ENCODE measurements around the gene PLAC8L1. TPM values are rescaled to one million over a fixed set of nuclear protein-coding genes. Genes with fewer than 3 reads are reported as not detected.

PLAC8L1 gene
- polyA plus RNA-seq, 1 donor (not counting 4 experiments of a cell fraction or from before 2014, with no cell fraction given), result 0.69 TPM

DNA sequence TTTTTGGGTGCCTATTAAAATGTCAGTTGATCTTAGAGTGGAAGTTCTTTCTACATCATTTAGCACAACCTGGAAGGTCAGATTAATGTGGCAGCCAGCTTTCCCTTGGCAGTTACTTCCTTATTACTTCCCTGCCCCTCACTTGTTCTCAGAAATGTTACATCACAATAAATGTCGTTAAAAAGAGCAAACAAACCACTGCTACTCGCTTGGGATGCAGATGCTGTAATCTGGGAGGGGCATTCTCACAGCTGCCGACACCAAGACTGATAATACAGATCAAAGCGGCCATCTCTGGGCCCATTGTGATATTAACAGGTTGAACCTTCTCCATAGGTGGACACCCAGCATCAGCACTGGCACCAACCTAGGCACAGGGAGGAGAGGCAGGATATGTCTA, 29.3 kb downstream of the PLAC8L1 start:
- Histone ChIP-seq H3K79me2 (ENCODE audit: control insufficient read depth, insufficient read depth, low read length) (no peaks in the 10 kb centered on the region), H3K36me3 (ENCODE audit: control insufficient read depth in 2 of 2, extremely low read depth in 1 of 2, insufficient read depth in 2 of 2, low read length in 2 of 2) (peaks cover 5 to 8% of the 10 kb centered on the region in 2 experiments), H4K20me1 (ENCODE audit: control insufficient read depth, extremely low read depth, insufficient read depth, low read length) (no peaks in the 10 kb centered on the region), H3K9ac (ENCODE audit: control insufficient read depth, extremely low read depth, insufficient read depth, low read length) (no peak overlapping the region), H3K4me1 (ENCODE audit: control insufficient read depth, extremely low read depth, insufficient read depth, low read length) (peaks cover 12% of the 10 kb centered on the region), H3K27ac (ENCODE audit: control insufficient read depth, insufficient read depth, low read length) (no peak overlapping the region), H2AFZ (ENCODE audit: control insufficient read depth, low read length) (no peak overlapping the region), H3K4me3 (ENCODE audit: control insufficient read depth in 2 of 3, extremely low read depth in 1 of 3, insufficient read depth in 2 of 3, low read depth in 1 of 3, low read length in 3 of 3) (no peak overlapping the region), H3K27me3 (ENCODE audit: control insufficient read depth, extremely low read depth, insufficient read depth, low read length) (no peaks in the 10 kb centered on the region), H3K9me3 (ENCODE audit: control insufficient read depth, low read depth, low read length) (no peaks in the 10 kb centered on the region), H3K4me2 (ENCODE audit: control insufficient read depth, extremely low read depth, insufficient read depth, low read depth, low read length) (no peak overlapping the region), H3K9me1 (ENCODE audit: control insufficient read depth, extremely low read depth, insufficient read depth, low read length) (no peaks in the 10 kb centered on the region)
- dilution Hi-C loops (cut with MboI; ENCODE audit: extremely low pct_ligation_motif_present, low sequenced_read_pairs), result no loop called here
- no peak for FAIRE-seq
- no peak for DNase-seq (ENCODE audit: low read depth, low spot score)
- TF ChIP-seq EZH2 (IDR thresholded peaks at IDR 0.05; ENCODE audit: low read length), result no peak
- TF ChIP-seq, protein P1, sequence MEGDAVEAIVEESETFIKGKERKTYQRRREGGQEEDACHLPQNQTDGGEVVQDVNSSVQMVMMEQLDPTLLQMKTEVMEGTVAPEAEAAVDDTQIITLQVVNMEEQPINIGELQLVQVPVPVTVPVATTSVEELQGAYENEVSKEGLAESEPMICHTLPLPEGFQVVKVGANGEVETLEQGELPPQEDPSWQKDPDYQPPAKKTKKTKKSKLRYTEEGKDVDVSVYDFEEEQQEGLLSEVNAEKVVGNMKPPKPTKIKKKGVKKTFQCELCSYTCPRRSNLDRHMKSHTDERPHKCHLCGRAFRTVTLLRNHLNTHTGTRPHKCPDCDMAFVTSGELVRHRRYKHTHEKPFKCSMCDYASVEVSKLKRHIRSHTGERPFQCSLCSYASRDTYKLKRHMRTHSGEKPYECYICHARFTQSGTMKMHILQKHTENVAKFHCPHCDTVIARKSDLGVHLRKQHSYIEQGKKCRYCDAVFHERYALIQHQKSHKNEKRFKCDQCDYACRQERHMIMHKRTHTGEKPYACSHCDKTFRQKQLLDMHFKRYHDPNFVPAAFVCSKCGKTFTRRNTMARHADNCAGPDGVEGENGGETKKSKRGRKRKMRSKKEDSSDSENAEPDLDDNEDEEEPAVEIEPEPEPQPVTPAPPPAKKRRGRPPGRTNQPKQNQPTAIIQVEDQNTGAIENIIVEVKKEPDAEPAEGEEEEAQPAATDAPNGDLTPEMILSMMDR (optimal IDR thresholded peaks at IDR 0.05 in 1 of 3, IDR thresholded peaks at IDR 0.05 in 1 of 3, conservative IDR thresholded peaks at IDR 0.05 in 1 of 3; ENCODE audit: extremely low read depth in 1 of 3, insufficient read depth in 2 of 3, low read length in 3 of 3), result no peak

DNA sequence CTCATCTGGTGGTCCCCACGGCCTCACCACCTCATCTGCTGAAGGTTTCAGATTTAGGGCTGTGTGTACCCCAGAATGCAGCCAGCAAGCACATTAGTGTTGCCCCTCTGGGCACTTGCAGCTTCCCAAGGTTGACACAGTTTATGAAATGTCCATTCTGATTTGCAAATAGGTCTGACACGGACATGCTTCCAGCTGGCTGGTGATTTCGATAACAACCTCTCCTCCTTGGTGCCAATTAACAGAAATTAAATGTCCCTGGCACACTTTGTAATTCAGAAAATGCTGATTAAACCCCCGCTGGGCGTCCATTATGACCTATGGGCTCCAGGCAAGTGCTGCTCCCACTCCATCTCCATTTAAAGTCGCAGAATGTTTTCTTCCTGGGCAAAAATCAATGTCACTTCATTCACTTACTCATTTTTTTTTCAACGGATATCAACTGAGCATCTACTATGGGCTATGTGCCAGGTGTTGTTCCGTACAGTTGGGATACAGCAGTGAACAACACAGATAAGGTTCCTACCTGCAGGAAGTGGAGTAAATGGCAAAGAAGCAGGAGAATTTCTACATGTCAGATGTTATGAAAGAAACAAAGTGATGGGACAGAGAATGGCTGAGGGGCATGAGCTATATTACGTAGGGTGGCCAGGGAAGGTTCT, 32.0 kb downstream of the PLAC8L1 start:
- H4K20me1 ChIP-seq (ENCODE audit: control insufficient read depth, extremely low read depth, insufficient read depth, low read length), result no peaks in the 10 kb centered on the region
- DNase-seq (ENCODE audit: low read depth, low spot score) (no peak), FAIRE-seq (no peak)
- no peak overlapping the region for H3K4me3 ChIP-seq (ENCODE audit: control insufficient read depth in 2 of 3, extremely low read depth in 1 of 3, insufficient read depth in 2 of 3, low read depth in 1 of 3, low read length in 3 of 3)
- H3K4me1 ChIP-seq (ENCODE audit: control insufficient read depth, extremely low read depth, insufficient read depth, low read length), result peaks cover 11% of the 10 kb centered on the region
- no peak overlapping the region for H2AFZ ChIP-seq (ENCODE audit: control insufficient read depth, low read length)
- H3K79me2 ChIP-seq (ENCODE audit: control insufficient read depth, insufficient read depth, low read length), result no peaks in the 10 kb centered on the region
- dilution Hi-C loops (cut with MboI; ENCODE audit: extremely low pct_ligation_motif_present, low sequenced_read_pairs), result no loop called here
- no peak overlapping the region for H3K4me2 ChIP-seq (ENCODE audit: control insufficient read depth, extremely low read depth, insufficient read depth, low read depth, low read length)
- TF ChIP-seq, protein P1 (optimal IDR thresholded peaks at IDR 0.05 in 1 of 3, IDR thresholded peaks at IDR 0.05 in 1 of 3, conservative IDR thresholded peaks at IDR 0.05 in 1 of 3; ENCODE audit: extremely low read depth in 1 of 3, insufficient read depth in 2 of 3, low read length in 3 of 3), result no peak
- no peak for TF ChIP-seq EZH2 (IDR thresholded peaks at IDR 0.05; ENCODE audit: low read length)
- peaks cover under 1 to 10% of the 10 kb centered on the region in 2 experiments for H3K36me3 ChIP-seq (ENCODE audit: control insufficient read depth in 2 of 2, extremely low read depth in 1 of 2, insufficient read depth in 2 of 2, low read length in 2 of 2)
- no peaks in the 10 kb centered on the region for H3K9me1 ChIP-seq (ENCODE audit: control insufficient read depth, extremely low read depth, insufficient read depth, low read length)
- no peaks in the 10 kb centered on the region for H3K27me3 ChIP-seq (ENCODE audit: control insufficient read depth, extremely low read depth, insufficient read depth, low read length)
- H3K9me3 ChIP-seq (ENCODE audit: control insufficient read depth, low read depth, low read length), result no peaks in the 10 kb centered on the region
- H3K27ac ChIP-seq (ENCODE audit: control insufficient read depth, insufficient read depth, low read length), result no peak overlapping the region
- H3K9ac ChIP-seq (ENCODE audit: control insufficient read depth, extremely low read depth, insufficient read depth, low read length), result no peak overlapping the region
